Measurements from ENCODE around the gene GLI1.
"Not testable (repeated sequence)": the region's sequence is repeated elsewhere in the genome, so short reads cannot be mapped to it uniquely, and the experiment has no call there.

Gene GLI1

DNA sequence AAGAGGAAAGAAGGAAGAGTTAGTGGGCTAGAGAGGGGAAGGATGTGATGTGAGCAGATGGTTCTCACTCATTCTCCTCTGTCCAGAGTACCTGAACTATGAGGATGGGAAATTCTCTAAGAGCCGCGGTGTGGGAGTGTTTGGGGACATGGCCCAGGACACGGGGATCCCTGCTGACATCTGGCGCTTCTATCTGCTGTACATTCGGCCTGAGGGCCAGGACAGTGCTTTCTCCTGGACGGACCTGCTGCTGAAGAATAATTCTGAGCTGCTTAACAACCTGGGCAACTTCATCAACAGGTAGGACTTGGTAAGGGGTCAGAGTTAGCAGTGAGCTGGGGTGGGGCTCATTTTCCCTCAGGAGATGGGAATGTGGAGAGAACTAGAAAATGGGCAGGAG is 53.1 kb downstream of the GLI1 start:
- Mint-ChIP-seq H3K36me3 (peaks cover 78% of the 10 kb centered on the region), H3K4me3 (no peak overlapping the region), H3K4me1 (peaks cover 16% of the 10 kb centered on the region)

DNA sequence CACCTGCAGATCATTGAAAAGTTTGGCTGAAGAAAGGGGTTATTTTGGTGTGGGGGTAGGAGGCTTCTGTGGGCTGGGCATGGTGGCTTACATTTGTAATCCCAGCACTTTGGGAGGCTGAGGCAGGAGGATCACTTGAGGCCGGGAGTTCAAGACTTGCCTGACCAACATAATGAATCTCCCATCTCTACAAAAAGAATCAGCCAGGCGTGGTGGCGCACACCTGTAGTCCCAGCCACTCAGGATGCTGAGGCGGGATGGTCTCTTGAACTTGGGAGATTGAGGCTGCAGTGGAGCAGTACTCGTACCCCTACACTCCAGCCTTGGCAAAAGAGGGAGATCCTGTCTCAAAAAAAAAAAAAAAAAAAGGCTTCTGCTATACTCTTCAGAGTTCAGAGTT is 53.7 kb downstream of the GLI1 start:
- ATAC-seq, result no peak
- Mint-ChIP-seq H3K4me1 (peaks cover 23% of the 10 kb centered on the region), H3K27ac (peak overlapping the region; percentile 3), H3K36me3 (peaks cover 80% of the 10 kb centered on the region), H3K9me3 (no peaks in the 10 kb centered on the region), H3K4me3 (no peak overlapping the region), H3K27me3 (no peaks in the 10 kb centered on the region)

More for the DNA sequence above, 53.1 kb downstream of the GLI1 start:
- H3K9me3 Mint-ChIP-seq, result no peaks in the 10 kb centered on the region
- no peaks in the 10 kb centered on the region for H3K27me3 Mint-ChIP-seq
- ATAC-seq, result no peak
- H3K27ac Mint-ChIP-seq, result peak overlapping the region; percentile 3

DNA sequence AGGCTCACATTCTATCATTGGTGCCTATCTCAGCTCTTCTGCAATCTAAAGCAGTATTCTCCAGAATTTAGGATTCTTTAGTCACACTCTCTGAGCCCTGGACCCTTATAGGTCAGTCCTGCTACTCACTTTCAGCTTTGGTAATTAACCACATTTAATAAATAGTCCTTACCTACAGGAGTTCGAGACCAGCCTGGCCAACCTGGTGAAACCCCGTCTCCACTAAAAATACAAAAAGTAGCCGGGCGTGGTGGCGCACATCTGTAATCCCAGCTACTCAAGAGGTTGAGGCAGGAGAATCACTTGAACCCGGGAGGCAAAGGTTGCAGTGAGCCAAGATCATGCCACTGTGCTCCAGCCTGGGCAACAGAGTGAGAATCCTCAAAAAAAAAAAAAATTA is 54.1 kb downstream of the GLI1 start:
- H3K27ac Mint-ChIP-seq, H3K9me3 Mint-ChIP-seq, ATAC-seq, H3K27me3 Mint-ChIP-seq, H3K4me3 Mint-ChIP-seq: not testable (repeated sequence)
- Mint-ChIP-seq H3K36me3 (peaks cover 81% of the 10 kb centered on the region), H3K4me1 (peaks cover 27% of the 10 kb centered on the region)

GRCh38 chr12:57514246-57514645 is 54.7 kb downstream of the GLI1 start:
- ATAC-seq, H3K9me3 Mint-ChIP-seq, H3K27me3 Mint-ChIP-seq, H3K4me3 Mint-ChIP-seq, H3K27ac Mint-ChIP-seq: not testable (repeated sequence)
- H3K4me1 Mint-ChIP-seq, result peaks cover 32% of the 10 kb centered on the region
- H3K36me3 Mint-ChIP-seq, result peaks cover 83% of the 10 kb centered on the region

GRCh38 chr12:57514720-57515407 is 55.3 kb downstream of the GLI1 start:
- no peaks in the 10 kb centered on the region for H3K27me3 Mint-ChIP-seq
- H3K4me1 Mint-ChIP-seq, result peaks cover 38% of the 10 kb centered on the region
- ATAC-seq, result no peak
- H3K4me3 Mint-ChIP-seq, result no peak overlapping the region
- peaks cover 79% of the 10 kb centered on the region for H3K36me3 Mint-ChIP-seq
- no peak overlapping the region for H3K27ac Mint-ChIP-seq
- no peaks in the 10 kb centered on the region for H3K9me3 Mint-ChIP-seq

- peaks cover 38% of the 10 kb centered on the region for H3K4me1 Mint-ChIP-seq
- no peak overlapping the region for H3K4me3 Mint-ChIP-seq
- H3K9me3 Mint-ChIP-seq, result no peaks in the 10 kb centered on the region
- peak overlapping the region; percentile 53 for H3K27ac Mint-ChIP-seq
- no peaks in the 10 kb centered on the region for H3K27me3 Mint-ChIP-seq
- peaks cover 79% of the 10 kb centered on the region for H3K36me3 Mint-ChIP-seq
- no peak for ATAC-seq
Measured at GRCh38 chr12:57515408-57515933, 55.9 kb downstream of the GLI1 start.

GRCh38 chr12:57515934-57516541 is 56.5 kb downstream of the GLI1 start:
- H3K36me3 Mint-ChIP-seq, result peaks cover 79% of the 10 kb centered on the region
- no peaks in the 10 kb centered on the region for H3K27me3 Mint-ChIP-seq
- no peak for ATAC-seq
- peak overlapping the region; percentile 53 for H3K27ac Mint-ChIP-seq
- H3K4me1 Mint-ChIP-seq, result peaks cover 41% of the 10 kb centered on the region
- H3K9me3 Mint-ChIP-seq, result no peaks in the 10 kb centered on the region
- H3K4me3 Mint-ChIP-seq, result no peak overlapping the region

DNA sequence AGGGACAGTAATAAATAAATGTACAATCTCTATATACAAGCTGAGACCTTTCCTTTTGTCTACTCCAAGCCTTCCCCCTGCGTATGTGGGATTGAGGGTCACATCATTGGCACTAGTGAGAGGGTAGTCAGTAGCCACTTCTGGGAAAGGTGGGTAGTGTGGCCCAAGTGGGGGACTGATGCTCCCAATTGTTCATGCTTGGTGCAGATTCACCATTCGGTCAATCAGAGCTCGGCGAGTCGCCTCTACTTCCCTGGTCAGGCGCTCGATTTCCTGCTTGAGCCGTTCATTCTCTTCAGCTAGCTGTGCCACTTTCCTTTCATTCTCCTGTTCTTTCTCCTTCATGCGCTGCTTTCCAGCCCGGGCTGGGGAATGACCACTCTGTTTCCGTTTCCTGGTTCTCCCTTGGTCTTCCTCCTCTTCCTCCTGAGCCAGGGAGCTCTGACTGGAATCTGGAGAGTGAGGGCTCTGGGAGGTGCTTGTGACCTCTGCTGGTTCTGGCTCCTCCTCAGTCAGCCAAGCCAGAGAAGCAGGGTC is 57.1 kb downstream of the GLI1 start:
- Mint-ChIP-seq H3K9me3 (no peaks in the 10 kb centered on the region), H3K36me3 (peaks cover 74% of the 10 kb centered on the region), H3K4me3 (no peak overlapping the region), H3K4me1 (peaks cover 47% of the 10 kb centered on the region), H3K27ac (peak overlapping the region; percentile 5), H3K27me3 (no peaks in the 10 kb centered on the region)
- no peak for ATAC-seq

GRCh38 chr12:57517187-57517586 is 57.6 kb downstream of the GLI1 start:
- H3K4me3 Mint-ChIP-seq, result no peak overlapping the region
- H3K27me3 Mint-ChIP-seq, result no peaks in the 10 kb centered on the region
- ATAC-seq, result no peak
- peaks cover 69% of the 10 kb centered on the region for H3K36me3 Mint-ChIP-seq
- peaks cover 52% of the 10 kb centered on the region for H3K4me1 Mint-ChIP-seq
- H3K9me3 Mint-ChIP-seq, result no peaks in the 10 kb centered on the region
- H3K27ac Mint-ChIP-seq, result peak overlapping the region; percentile 99

DNA sequence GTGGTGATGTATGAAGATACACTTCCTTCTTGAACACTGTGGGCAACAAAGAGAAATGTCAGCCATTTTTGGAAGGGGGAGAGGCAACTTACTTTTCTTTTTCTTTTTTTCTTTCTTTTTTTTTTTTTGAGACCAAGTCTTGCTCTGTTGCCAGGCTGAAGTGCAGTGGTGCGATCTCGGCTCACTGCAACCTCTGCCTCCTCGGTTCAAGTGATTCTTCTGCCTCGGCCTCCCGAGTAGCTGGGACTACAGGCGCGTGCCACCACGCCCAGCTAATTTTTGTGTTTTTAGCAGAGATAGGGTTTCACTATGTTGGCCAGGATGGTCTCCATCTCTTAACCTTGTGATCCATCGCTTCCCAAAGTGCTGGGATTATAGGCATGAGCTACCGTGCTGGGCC is 58.1 kb downstream of the GLI1 start:
- H3K36me3 Mint-ChIP-seq, result peaks cover 64% of the 10 kb centered on the region
- not testable (repeated sequence) for H3K9me3 Mint-ChIP-seq, H3K4me3 Mint-ChIP-seq, H3K27me3 Mint-ChIP-seq, ATAC-seq
- H3K4me1 Mint-ChIP-seq, result peaks cover 54% of the 10 kb centered on the region
- H3K27ac Mint-ChIP-seq, result peak overlapping the region; percentile 99

- H3K4me3 Mint-ChIP-seq, result peak overlapping the region; percentile 94
- ATAC-seq, result no peak
- H3K27me3 Mint-ChIP-seq, result no peaks in the 10 kb centered on the region
- H3K27ac Mint-ChIP-seq, result peak overlapping the region; percentile 99
- peaks cover 58% of the 10 kb centered on the region for H3K4me1 Mint-ChIP-seq
- H3K9me3 Mint-ChIP-seq, result no peaks in the 10 kb centered on the region
- peaks cover 57% of the 10 kb centered on the region for H3K36me3 Mint-ChIP-seq
Measured at GRCh38 chr12:57518176-57518919, 58.8 kb downstream of the GLI1 start.

- H3K9me3 Mint-ChIP-seq, result no peaks in the 10 kb centered on the region
- H3K4me1 Mint-ChIP-seq, result peaks cover 66% of the 10 kb centered on the region
- H3K27me3 Mint-ChIP-seq, result no peaks in the 10 kb centered on the region
- peak overlapping the region; percentile 99 for H3K27ac Mint-ChIP-seq
- ATAC-seq, result no peak
- peaks cover 54% of the 10 kb centered on the region for H3K36me3 Mint-ChIP-seq
- H3K4me3 Mint-ChIP-seq, result peak overlapping the region; percentile 94
Measured at GRCh38 chr12:57518920-57519795, 59.6 kb downstream of the GLI1 start.

DNA sequence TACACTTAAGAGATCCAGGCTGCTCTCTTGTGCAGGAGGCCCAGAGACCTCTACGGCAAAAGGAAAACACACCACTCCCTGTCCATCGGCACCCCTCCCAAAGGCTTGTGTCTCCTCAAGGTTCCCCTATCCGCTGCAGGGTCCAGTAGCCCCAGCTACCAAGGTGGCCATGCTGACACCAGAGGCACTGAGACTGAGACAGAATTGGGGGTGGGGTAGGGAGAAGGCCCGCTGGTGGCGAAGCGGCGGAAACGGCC is 60.1 kb downstream of the GLI1 start:
- Mint-ChIP-seq H3K27ac (peak overlapping the region; percentile 99), H3K4me3 (peak overlapping the region; percentile 94), H3K9me3 (no peaks in the 10 kb centered on the region), H3K4me1 (peaks cover 72% of the 10 kb centered on the region), H3K36me3 (peaks cover 48% of the 10 kb centered on the region), H3K27me3 (no peaks in the 10 kb centered on the region)
- ATAC-seq, result no peak

- Mint-ChIP-seq H3K36me3 (peaks cover 47% of the 10 kb centered on the region), H3K27me3 (no peaks in the 10 kb centered on the region), H3K4me1 (peaks cover 77% of the 10 kb centered on the region), H3K27ac (peak within 1 kb of the TSS; percentile 99), H3K9me3 (no peaks in the 10 kb centered on the region), H3K4me3 (peak within 1 kb of the TSS; percentile 94)
- ATAC-seq, result peak; percentile 89
Measured at GRCh38 chr12:57520053-57520818, 60.7 kb downstream of the GLI1 start, which contains the start of gene DDIT3. Gene DDIT3, minus strand, starts transcription at chr12:57520514. Its CDS starts 3,108 bp downstream, at chr12:57517406.
